IMR-90 (cell line): ENCODE results near the gene PDE4B.

Source experiments
- BHLHE40 ChIP-seq: fragments of 150-350 bp; IDR thresholded peaks from 2 replicates; pipeline ENCODE4 v1.6.1; 2016; ENCODE audit warnings: mild to moderate bottlenecking, low read depth, low read length
- CEBPB ChIP-seq: IDR thresholded peaks from 2 replicates; pipeline ENCODE4 v1.6.1; 2012; ENCODE audit warnings: low read depth, low read length, improper control_type of control experiment
- CTCF ChIP-seq: conservative IDR thresholded peaks from 2 replicates; pipeline ENCODE4 v1.5.1; 2012; ENCODE audit warnings: mild to moderate bottlenecking, low read depth, low read length, improper control_type of control experiment
- ELK1 ChIP-seq: fragments of 150-350 bp; IDR thresholded peaks from 2 replicates; pipeline ENCODE4 v1.6.1; 2016; ENCODE audit warnings: low read depth, mild to moderate bottlenecking, low read length, moderate library complexity, borderline replicate concordance
- FOS ChIP-seq: fragments of 150-350 bp; IDR thresholded peaks from 2 replicates; pipeline ENCODE4 v1.6.1; 2016; ENCODE audit warnings: low read depth, low read length
- MXI1 ChIP-seq: IDR thresholded peaks from 2 replicates; pipeline ENCODE4 v1.6.1; 2012; ENCODE audit warnings: low read depth, mild to moderate bottlenecking, low read length, moderate library complexity, borderline replicate concordance
- NFE2L2 ChIP-seq: fragments of 150-350 bp; IDR thresholded peaks from 2 replicates; pipeline ENCODE4 v1.6.1; 2016; ENCODE audit warnings: low read depth, mild to moderate bottlenecking, low read length
- POLR2A ChIP-seq: IDR thresholded peaks from 2 replicates; pipeline ENCODE4 v1.6.1; 2012; ENCODE audit warnings: mild to moderate bottlenecking, low read depth, low read length
- RAD21 ChIP-seq: IDR thresholded peaks from 2 replicates; pipeline ENCODE4 v1.6.1; 2012; ENCODE audit warnings: low read length, improper control_type of control experiment
- RCOR1 ChIP-seq: IDR thresholded peaks from 2 replicates; pipeline ENCODE4 v1.6.1; 2012; ENCODE audit warnings: mild to moderate bottlenecking, low read length, improper control_type of control experiment; ENCODE audit not compliant: insufficient replicate concordance
- RFX5 ChIP-seq: IDR thresholded peaks from 2 replicates; pipeline ENCODE4 v1.8.0; 2012; ENCODE audit warnings: low read depth, mild to moderate bottlenecking, low read length, moderate library complexity
- SMC3 ChIP-seq: fragments of 150-350 bp; IDR thresholded peaks from 2 replicates; pipeline ENCODE4 v1.6.1; 2016; ENCODE audit warnings: low read depth, mild to moderate bottlenecking, antibody characterized with exemption, low read length, moderate library complexity

GRCh38 chr1:66316464-66317247 lies 524.0 kb downstream of the PDE4B start:
- TF ChIP-seq RFX5 (no peak), RAD21 (no peak), POLR2A (no peak), CTCF (no peak), BHLHE40 (no peak), MXI1 (no peak), NFE2L2 (no peak), SMC3 (no peak), FOS (no peak), CEBPB (no peak), RCOR1 (no peak), ELK1 (no peak)
